HepG2 (cell line): Measurements from ENCODE around the gene DNPH1. TPM values are rescaled to one million over a fixed set of nuclear protein-coding genes. Genes with fewer than 3 reads are reported as not detected.
A peak's percentile ranks its signal among the peaks of the same experiment; 100 is the strongest.

Experiments used
- CEBPZ ChIP-seq: IDR thresholded peaks from 2 replicates; pipeline ENCODE4 v1.6.1; 2012; ENCODE audit warnings: low read length, improper control_type of control experiment
- E2F1 ChIP-seq: sonication (generic); formaldehyde crosslinking; IDR thresholded peaks from 2 replicates; pipeline ENCODE4 v1.5.0; 2020; ENCODE audit warnings: missing genetic modification reagents
- EZH2 ChIP-seq: conservative IDR thresholded peaks from 2 replicates; pipeline ENCODE4 v1.6.1; 2012; ENCODE audit warnings: mild to moderate bottlenecking, low read depth, low read length, moderate library complexity
- MEIS2 ChIP-seq: sonication (generic); formaldehyde crosslinking; IDR thresholded peaks from 2 replicates; pipeline ENCODE4 v1.9.0; 2021; ENCODE audit warnings: mild to moderate bottlenecking, missing genetic modification reagents
- MIXL1 ChIP-seq: IDR thresholded peaks from 2 replicates; pipeline ENCODE4 v1.6.1; 2016
- NAIF1 ChIP-seq: sonication (generic); formaldehyde crosslinking; IDR thresholded peaks from 2 replicates; pipeline ENCODE4 v1.5.0; 2020; ENCODE audit warnings: mild to moderate bottlenecking, missing genetic modification reagents, borderline replicate concordance
- NKX3-1 ChIP-seq: sonication (generic); formaldehyde crosslinking; IDR thresholded peaks from 2 replicates; pipeline ENCODE4 v1.5.0; 2020; ENCODE audit warnings: missing genetic modification reagents
- PLSCR1 ChIP-seq: sonication (generic); formaldehyde crosslinking; IDR thresholded peaks from 2 replicates; pipeline ENCODE4 v1.5.0; 2020; ENCODE audit warnings: missing genetic modification reagents, mild to moderate bottlenecking, borderline replicate concordance
- RARA ChIP-seq: IDR thresholded peaks from 2 replicates; pipeline ENCODE4 v1.6.1; 2016; ENCODE audit warnings: missing genetic modification reagents, missing compliant biosample characterization
- SAFB2 ChIP-seq: sonication (generic); formaldehyde crosslinking; IDR thresholded peaks from 2 replicates; pipeline ENCODE4 v1.5.1; 2020; ENCODE audit warnings: missing genetic modification reagents, low read depth, mild to moderate bottlenecking, borderline replicate concordance
- ZBTB1 ChIP-seq: sonication (generic); formaldehyde crosslinking; IDR thresholded peaks from 2 replicates; pipeline ENCODE4 v1.4.0; 2020; ENCODE audit warnings: missing genetic modification reagents, borderline replicate concordance
- ZBTB20 ChIP-seq: sonication (generic); formaldehyde crosslinking; IDR thresholded peaks from 2 replicates; pipeline ENCODE4 v1.8.1; 2023; ENCODE audit warnings: missing genetic modification reagents, low read depth, mild to moderate bottlenecking, borderline replicate concordance
- ZKSCAN1 ChIP-seq: fragments of 150-350 bp; IDR thresholded peaks from 2 replicates; pipeline ENCODE4 v1.6.1; 2014; ENCODE audit warnings: low read length
- ZNF142 ChIP-seq: sonication (generic); formaldehyde crosslinking; IDR thresholded peaks from 2 replicates; pipeline ENCODE4 v1.4.0; 2020; ENCODE audit warnings: missing genetic modification reagents
- ZNF766 ChIP-seq: sonication (generic); formaldehyde crosslinking; IDR thresholded peaks from 2 replicates; pipeline ENCODE4 v1.5.0; 2020; ENCODE audit warnings: missing genetic modification reagents, borderline replicate concordance
- ZNF775 ChIP-seq: sonication (generic); formaldehyde crosslinking; IDR thresholded peaks from 2 replicates; pipeline ENCODE4 v1.4.0; 2020; ENCODE audit warnings: missing genetic modification reagents, mild to moderate bottlenecking, moderate library complexity, borderline replicate concordance
- polyA plus RNA-seq, 8 experiments: library from polyadenylated mRNA; depleted of rRNA in 3 of 8; stranded (reverse) in 7 of 8; unstranded in 1 of 8; fragments of >200 nt; fragmentation: Illumina TruSeq in 4 of 8; extraction: Trizol in 4 of 8; gene quantifications; 2 replicates each; pipeline versions ENCODE4 v1.2.1 to v1.2.3, GENCODE V29; 2011 to 2016; ENCODE audit warnings: low read depth in 4 of 8, missing spikeins in 1 of 8, mixed read lengths in 1 of 8; ENCODE audit not compliant: insufficient read depth in 1 of 8
- total RNA-seq, 5 experiments: library from RNA; depleted of rRNA; stranded (reverse); fragments of >200 nt; fragmentation: Illumina TruSeq; extraction: Trizol; gene quantifications; 2 replicates each; pipeline ENCODE4 v1.2.3, GENCODE V29; 2016; ENCODE audit warnings: low read depth in 1 of 5
- TF ChIP-seq, protein P1 (sequence below): sonication (generic); formaldehyde crosslinking; IDR thresholded peaks from 2 replicates; pipeline ENCODE4 v1.4.0; 2020; ENCODE audit warnings: mild to moderate bottlenecking, missing genetic modification reagents

DNPH1 gene
- total and polyA plus RNA-seq, 2 of the 13 experiments (the other 11 are each of a cell fraction or from before 2014, with no cell fraction given): 56.5 to 75.1 TPM

GRCh38 chr6:43247114-43247999, 18.1 kb upstream of the DNPH1 start (continued):
- TF ChIP-seq NAIF1 (CRISPR knock-in tag) (no peak), MIXL1 (CRISPR knock-in tag) (no peak), SAFB2 (CRISPR knock-in tag) (peak; percentile 89), E2F1 (CRISPR knock-in tag) (no peak), ZBTB20 (CRISPR knock-in tag) (no peak; the same call in 1 of the 2 replicates), ZNF142 (CRISPR knock-in tag) (no peak), PLSCR1 (CRISPR knock-in tag) (no peak), EZH2 (no peak), ZNF766 (CRISPR knock-in tag) (no peak), CEBPZ (no peak), ZNF775 (CRISPR knock-in tag) (no peak), ZKSCAN1 (no peak), RARA (CRISPR knock-in tag) (0 out of 2 replicates have a peak, but pooled peaks have one; percentile 3), NKX3-1 (CRISPR knock-in tag) (no peak), ZBTB1 (CRISPR knock-in tag) (no peak), MEIS2 (no peak)
- TF ChIP-seq, protein P1, sequence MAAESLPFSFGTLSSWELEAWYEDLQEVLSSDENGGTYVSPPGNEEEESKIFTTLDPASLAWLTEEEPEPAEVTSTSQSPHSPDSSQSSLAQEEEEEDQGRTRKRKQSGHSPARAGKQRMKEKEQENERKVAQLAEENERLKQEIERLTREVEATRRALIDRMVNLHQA: no peak
